SH-SY5Y (cell line): ENCODE results near the gene FXR2.

Source experiments
- GATA2 ChIP-seq: IDR thresholded peaks from 2 replicates; pipeline ENCODE4 v1.6.1; 2011; ENCODE audit warnings: mild to moderate bottlenecking, low read depth, low read length
- GATA3 ChIP-seq: IDR thresholded peaks from 2 replicates; pipeline ENCODE4 v1.6.1; 2011; ENCODE audit warnings: low read depth, mild to moderate bottlenecking, low read length, moderate library complexity

DNA sequence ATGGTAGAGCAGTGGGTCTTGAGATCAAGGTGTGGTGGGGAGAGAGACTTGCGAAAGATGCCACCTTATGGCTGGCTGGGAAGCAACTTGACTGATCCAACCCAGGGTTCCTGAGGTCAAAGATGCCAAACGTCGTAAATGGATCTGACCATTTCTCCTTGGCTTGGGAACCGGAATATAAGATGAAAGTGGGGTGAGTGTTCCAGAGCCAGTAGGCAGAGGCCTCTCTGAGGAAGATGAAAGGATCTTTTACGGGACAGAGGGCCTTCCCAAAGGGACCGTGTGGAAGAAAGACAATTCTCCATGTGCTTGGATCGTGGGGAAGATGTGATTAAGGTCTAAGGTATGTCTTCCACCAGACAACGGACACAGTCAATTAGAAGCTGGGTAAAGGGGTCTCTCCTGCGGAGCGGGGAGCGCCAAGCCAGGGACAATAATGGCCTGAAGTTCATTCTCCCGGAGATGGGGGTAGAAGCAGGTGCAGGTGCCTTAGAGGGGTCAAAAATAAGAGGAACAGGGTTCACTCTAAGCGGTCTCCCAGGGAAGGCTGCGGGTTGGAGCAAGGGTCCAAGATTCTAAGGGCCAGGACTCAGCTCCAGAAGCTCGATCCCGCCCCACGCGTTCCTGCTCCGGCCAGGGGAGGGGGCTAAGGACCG, 800 bp downstream of the FXR2 start:
- TF ChIP-seq GATA2 (no peak), GATA3 (no peak)
